ENCODE data around the gene EPS8L3.
"Not testable (repeated sequence)": the region's sequence is repeated elsewhere in the genome, so short reads cannot be mapped to it uniquely, and the experiment has no call there.

The EPS8L3 gene

GRCh38 chr1:109764561-109765482 is 1.1 kb upstream of the EPS8L3 start:
- DNase-seq (ENCODE audit: low read depth) = no peak

- no peak for DNase-seq (ENCODE audit: low read depth)
Measured at GRCh38 chr1:109762821-109763645, 690 bp downstream of the EPS8L3 start.

- no peak for DNase-seq (ENCODE audit: low read depth)
Measured at GRCh38 chr1:109762039-109762585, 1.6 kb downstream of the EPS8L3 start.

GRCh38 chr1:109761227-109762038 is 2.3 kb downstream of the EPS8L3 start:
- DNase-seq (ENCODE audit: low read depth) = no peak

DNA sequence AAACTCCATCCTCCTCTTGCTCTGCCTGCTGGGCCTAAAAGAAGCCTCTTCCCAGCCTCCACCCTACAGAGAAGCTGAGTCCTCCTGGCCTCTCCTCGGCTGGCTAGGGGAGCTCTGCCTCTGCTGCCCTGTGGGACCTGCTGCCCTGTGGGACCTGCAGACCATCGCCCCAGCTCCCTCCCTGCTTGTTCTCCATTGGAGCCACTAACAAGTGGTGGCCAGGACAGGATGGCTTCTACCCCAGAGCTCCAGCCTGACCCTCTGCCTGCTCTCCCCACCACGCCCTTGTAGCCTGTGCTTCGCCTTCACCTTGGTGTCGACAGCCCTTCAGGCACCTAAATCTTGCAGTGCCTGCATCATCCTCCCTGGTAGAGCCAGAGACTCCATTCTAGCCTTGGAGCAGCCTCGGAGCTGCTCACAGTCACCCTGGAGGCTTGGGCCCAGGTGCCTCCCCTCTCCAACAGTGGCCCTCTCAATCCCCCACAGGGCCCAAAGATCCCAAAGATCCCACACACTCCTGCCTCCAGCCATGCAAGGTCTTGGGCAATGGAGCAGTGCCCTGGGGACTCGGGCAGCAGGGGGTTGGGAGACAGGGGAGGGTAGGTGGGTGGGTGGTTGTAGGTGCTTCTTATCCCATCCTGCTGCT is 3.0 kb downstream of the EPS8L3 start:
- no peak for DNase-seq (ENCODE audit: low read depth)

GRCh38 chr1:109759513-109760334 is 4.0 kb downstream of the EPS8L3 start:
- no peak for DNase-seq (ENCODE audit: low read depth)

- DNase-seq (ENCODE audit: low read depth) = no peak
Measured at GRCh38 chr1:109757936-109758786, 5.6 kb downstream of the EPS8L3 start.

DNA sequence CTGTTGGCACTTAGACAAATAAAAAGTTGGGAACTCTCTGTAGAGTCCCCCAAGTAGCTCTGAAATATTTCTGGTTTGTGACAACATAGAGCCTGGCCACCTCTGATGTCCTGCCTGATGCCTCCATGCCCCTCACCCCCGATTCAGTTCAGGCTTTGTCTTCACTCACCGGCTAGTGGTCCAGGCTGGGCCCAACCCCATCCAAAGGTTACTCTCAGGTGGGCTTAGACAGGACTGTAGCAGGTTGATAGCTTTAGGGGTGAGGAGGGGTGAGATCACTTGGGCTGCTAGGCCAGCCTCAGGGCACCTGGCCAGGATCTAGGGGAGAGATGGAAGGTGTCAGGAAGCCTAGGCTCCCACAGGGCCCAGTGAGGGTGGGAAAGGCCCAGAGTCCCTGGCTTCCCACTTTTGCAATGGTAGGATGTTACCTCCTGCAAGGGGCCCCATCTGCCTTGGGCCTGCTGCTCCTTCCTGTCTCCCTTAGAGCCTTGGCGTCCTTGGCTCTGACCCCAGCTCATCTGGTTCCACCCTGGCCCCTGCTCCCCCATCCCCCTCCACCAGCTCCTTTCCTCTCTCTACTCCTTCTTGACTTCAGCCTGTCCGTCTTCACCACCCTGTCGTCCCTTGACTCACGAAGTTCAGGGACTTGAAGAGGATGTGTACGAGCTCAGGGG is 6.7 kb downstream of the EPS8L3 start:
- DNase-seq (ENCODE audit: low read depth) = no peak

DNA sequence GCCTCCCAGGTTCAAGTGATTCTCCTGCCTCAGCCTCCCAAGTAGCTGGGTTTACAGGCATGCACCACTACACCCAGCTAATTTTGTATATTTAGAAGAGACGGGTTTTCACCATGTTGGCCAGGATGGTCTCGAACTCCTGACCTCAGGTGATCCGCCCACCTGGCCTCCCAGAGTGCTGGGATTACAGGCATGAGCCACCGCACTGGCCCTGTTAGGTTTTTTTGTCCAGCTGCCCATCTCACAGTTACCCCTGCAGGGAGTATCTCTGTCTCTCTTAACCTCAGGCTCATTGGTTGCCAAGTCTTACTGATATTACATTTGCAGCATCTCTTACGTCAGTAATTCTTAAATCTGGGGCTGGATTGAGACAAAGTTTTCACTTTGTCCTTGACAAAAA is 7.4 kb downstream of the EPS8L3 start:
- DNase-seq (ENCODE audit: low read depth) = not testable (repeated sequence)

DNA sequence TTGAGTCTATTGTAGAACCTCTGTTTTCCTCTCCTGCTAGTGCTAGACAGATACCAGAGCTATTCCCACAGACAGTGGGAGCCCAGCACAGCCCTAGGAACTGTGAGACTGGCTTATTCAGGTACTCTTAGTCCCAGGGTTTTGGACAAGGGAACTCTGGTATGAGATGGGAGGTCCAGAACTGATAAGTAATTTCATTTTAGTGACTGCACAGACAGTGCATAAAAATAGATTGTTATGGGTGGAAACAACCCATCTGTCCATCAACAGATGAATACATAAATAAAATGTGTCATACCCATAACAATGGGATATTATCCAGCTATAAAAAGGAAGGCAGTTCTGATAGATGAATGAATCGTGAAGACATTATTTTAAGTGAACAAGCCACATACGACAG is 9.0 kb downstream of the EPS8L3 start:
- DNase-seq (ENCODE audit: low read depth) = no peak

DNA sequence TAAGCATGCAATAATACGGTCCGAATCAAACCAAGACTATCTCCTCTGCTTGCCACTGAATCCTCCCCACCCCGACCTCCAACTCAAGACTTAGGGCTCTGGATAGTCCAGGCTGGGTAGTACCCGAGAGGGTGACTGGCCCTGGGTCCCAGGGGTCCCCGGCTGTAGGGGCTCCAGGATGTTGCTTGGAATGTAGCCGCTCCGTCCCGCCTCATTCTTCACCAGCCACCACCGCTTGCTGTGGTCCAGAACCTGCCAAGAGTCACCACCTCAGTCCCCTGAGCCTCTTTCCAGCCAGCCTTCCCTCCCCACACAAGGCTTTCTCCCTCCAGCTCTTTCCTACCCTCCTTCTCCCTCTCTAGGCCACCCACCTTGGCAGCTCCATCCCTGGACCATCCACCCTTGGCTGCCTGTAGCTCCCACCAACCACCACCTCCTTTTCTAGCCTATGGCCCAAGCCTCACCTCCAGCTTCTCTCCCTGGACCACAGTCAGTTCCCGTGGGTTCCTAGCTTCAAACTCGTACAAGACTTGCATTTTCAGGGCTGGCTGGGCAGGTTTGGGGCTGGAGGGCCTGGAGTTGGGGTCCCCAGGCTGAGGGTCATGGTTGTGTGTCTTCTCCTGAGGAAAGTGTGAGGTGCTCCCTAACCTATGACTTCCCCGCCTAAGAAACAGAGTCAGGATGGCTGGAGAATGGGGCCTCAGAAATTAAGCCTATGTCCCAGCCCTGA is 12.0 kb downstream of the EPS8L3 start:
- no peak for DNase-seq (ENCODE audit: low read depth)

DNA sequence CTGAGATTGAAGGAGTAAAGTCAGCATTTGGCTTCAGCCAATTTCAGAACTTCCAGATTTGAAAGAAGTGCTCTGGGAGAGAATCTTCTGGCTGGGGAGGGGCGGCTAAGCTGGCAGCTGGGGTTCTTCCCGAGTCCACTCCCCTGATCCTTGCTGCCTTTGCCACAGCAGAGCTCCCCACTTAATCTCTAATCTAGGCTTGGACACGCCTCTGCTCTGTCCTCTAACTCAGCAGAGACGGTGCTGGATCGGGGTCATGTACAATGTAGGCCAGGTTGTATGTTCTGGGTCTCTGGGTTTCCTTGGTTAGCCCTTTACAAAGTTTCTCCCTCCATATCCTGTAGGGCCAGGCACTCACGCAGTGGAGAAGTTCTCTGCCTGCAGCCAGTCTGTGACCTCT is 12.8 kb downstream of the EPS8L3 start:
- DNase-seq (ENCODE audit: low read depth) = no peak

DNA sequence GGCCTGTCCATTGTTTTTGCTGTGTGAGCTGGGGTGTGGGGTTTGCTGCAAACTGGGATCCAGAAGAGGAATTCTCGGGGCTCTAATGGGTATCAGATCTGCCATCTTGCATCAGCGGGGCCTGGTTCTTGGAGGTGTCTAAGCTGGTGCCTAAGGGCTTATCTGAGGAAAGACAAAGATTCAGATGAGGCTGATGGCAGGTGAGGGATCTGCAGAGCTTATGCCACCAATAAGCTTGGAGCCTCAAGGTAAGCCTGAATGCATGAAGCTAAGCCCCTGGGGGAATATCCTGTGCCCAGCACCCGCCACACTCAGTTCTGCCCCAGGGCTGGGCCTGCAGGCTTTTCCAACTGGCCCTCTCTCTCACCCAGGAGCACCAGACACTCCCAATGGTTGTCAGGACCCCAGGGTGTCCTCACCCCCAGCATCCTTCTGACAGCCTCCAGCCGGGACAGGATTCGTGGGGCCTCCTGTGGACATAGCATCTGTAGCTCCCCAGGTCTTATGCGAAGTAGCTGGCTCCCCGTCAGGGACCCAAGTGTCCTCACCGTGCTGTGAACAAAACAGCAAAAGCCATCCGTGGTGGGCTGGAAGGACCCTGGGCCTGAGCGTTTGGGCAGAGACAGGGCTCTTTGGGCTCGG is 13.4 kb downstream of the EPS8L3 start:
- no peak for DNase-seq (ENCODE audit: low read depth)

DNA sequence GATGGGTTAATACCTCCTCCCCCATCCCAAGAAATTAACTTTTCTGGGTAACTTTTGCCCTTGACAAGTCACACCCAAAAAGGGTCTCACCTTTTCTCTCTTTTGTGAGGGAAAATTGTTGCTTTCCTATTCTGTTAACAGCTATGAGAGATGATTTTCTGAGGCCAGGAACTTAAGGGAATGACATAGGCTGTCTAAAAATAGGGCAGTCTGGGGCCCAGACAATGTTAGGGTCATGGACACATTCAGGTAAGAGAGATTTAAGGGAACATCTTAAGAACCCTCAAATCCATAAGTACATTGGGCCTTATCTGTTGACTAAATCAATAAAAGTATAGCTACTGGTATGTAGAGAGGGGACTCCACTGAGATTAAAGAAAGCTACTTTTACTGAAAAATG is 14.5 kb downstream of the EPS8L3 start:
- no peak for DNase-seq (ENCODE audit: low read depth)

- DNase-seq (ENCODE audit: low read depth) = not testable (repeated sequence)
Measured at GRCh38 chr1:109748311-109748710, 15.4 kb downstream of the EPS8L3 start.

- DNase-seq (ENCODE audit: low read depth) = no peak
Measured at GRCh38 chr1:109740615-109741373, 22.9 kb downstream of the EPS8L3 start, which contains the start of gene GSTM3. Gene GSTM3 (minus strand): TSS chr1:109741038. CDS start chr1:109740287, 751 bp downstream.

All from GM04503 (cell line).